ENCODE results near the gene FAM118B.
"Not testable (repeated sequence)": the region's sequence is repeated elsewhere in the genome, so short reads cannot be mapped to it uniquely, and the experiment has no call there.

Gene FAM118B

DNA sequence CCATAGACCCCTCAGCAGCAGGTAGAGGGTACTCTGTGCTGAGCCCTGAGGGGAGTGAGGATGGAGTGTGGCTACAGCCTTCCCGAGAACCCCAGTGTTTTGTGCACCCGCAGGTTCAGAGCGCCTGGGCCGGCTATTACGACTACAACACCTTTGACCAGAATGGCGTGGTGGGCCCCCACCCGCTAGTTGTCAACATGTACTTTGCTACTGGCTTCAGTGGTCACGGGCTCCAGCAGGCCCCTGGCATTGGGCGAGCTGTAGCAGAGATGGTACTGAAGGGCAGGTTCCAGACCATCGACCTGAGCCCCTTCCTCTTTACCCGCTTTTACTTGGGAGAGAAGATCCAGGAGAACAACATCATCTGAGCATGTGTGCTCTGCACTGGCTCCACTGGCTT lies 65.7 kb downstream of the FAM118B start:
- no peak for DNase-seq (ENCODE audit: low read depth)

DNA sequence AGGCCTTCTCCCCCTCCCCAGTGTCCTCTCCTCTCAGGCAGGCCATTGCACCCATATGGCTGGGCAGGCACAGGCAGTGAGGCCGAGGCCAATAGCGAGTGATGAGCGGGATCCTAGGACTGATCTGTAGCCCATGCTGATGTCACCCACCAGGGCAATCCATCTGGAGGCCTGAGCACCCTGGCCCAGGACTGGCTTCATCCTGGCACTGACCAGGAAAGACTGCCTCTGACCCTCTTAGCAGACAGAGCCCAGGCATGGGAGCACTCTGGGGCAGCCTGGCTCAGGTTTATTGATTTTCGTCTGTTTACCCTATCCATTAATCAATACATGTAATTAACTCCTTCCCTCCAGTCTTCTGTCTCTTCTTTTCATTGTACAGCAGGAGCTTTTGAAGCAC lies 66.2 kb downstream of the FAM118B start:
- no peak for DNase-seq (ENCODE audit: low read depth)

DNA sequence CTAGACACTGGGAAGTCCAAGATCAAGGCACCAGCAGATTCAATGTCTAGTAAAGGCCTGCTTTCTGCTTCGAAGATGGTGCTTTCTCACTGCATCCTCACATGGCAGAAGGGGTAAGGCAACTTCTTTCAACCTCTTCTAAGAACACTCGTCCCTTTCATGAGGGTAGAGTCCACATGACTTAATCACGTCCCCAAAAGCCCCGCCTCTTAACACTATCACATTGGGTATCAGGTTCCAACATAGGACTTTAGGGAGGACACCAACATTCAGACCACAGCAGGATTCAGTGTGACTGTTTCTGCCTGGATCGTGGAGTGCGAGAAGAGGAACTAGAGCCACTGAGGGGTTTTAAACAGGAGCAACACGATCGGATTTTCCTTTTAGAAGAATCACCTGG lies 67.6 kb downstream of the FAM118B start:
- no peak for DNase-seq (ENCODE audit: low read depth)

DNA sequence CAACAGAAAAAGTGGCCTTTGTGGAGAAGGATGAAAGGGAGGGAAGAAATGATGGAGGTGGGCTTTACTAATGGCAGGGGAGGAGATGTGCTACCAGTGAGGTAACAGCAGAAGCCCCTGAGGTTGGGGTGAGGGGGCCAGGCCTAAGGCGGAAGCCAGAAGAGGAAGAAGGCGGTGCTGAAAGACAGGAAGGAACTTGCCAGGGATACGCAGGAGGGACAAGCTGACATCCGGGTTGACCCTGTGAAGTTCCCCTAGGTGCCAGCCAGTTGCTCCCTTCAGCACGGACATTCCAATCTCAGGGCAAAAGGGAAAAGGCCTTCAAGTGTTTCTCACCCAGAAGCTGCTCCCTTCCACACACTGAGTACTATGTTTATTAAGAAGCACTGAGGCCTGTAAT lies 69.0 kb downstream of the FAM118B start:
- DNase-seq (ENCODE audit: low read depth) = no peak

DNA sequence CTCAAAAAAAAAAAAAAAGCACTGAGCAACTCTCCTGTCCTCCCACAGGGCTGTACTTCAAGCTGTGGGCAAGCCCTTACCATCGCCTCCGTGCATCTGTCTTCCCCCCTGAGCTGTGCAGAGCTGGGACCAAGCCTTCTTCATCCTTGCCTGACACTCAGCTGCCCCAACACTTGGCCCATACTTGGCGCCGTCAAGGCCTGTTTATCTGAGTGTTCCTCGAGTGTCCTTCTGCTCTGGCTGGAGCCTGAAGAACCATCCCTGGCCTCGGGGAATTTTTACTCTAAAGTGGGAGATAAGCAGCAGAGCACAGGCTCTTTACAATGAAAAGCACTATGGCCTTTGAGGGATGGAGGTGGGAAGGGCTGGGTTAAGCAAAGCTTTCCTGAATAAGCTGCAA lies 69.7 kb downstream of the FAM118B start:
- no peak for DNase-seq (ENCODE audit: low read depth)

DNA sequence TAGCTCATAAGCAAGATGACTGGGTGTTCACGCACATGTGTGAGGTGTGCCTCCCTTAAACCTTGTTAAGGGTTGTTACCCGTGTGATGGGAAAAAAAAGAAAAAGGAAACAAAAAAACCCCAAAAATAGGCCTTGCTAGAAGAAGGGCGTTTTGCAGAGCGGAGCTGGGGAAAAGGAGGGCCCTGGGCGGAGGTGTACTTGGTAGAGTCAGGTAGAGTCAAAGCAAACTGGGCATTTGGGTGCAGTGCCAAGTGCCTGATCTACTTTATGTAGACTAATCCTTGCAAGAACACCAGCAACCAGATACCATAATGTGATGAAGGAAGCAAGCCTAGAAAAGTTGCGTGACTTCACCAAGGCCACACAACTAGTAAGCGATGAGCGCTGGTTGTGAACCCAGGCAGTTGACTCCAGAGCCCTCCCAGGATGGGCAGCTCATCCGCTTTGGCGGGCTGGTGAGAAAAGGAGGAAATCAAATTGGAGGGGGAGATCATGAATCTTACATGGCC lies 70.1 kb downstream of the FAM118B start:
- DNase-seq (ENCODE audit: low read depth) = no peak

DNA sequence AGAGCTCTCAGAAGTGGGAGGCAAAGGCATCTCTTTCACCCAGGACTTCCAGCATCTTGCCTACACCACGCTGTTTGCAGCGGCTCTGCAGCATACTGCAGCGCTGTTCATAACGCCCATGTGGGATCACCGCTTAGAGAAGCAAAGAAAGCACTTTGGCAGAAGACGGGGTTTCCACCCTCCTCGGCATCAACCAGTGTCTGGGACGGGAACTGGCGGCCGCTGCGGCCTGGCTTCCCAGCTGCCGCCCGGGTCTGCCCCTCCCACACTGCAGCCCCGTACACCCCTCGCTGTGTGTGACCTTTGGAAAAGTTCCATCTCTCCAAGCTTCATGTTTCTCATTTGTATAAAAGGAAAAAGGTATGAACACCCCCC lies 70.8 kb downstream of the FAM118B start:
- peak; percentile 26 for DNase-seq (ENCODE audit: low read depth)

DNA sequence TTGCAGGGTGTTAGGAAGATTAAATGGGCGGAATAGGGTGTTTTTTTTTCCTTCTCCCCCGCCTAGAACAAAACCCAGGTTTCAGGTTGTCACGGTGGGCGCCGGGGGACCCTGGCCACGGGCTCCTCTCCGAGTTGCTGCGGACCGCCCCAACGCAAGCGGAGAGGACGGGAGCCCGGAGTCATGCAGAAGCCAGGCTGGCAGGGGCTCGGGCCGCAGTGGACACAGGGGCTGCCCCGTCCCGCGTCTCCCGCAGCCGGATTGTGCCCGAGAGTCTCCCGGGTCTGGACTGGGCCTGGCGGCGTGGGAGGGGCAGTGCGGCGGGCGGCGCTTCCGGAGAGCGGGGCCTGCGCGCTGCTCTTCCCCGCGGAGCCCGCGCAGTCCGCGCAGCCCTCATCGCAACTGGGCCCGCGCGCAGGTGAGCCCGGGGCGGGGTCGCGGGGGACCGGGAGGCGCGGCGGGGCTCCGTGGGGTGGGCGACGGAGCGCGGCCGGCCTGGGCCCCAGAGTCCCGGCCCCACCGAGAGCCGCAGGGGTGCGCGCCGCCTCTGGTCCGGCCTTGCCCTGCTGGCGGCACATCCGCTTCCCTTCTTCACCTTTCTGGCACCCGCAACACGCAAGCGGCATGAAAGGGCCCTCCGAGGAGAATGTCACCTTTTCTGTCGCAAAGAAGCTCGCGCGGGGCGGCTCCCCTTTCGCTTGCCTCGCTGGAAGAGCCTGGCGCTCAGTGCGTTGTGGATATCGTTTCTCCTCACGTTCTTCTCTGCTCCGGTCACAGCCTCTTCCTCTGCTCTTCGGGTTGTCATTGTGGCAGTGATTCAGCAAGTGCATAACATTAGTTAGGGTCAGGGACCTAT lies 71.4 kb downstream of the FAM118B start, which contains the start of gene TIRAP:
TIRAP (plus strand) TSS at position 358 of the 856 bp plus-strand sequence. CDS start 7,802 bp downstream, outside the sequence.
- peak; percentile 47 for DNase-seq (ENCODE audit: low read depth)

DNA sequence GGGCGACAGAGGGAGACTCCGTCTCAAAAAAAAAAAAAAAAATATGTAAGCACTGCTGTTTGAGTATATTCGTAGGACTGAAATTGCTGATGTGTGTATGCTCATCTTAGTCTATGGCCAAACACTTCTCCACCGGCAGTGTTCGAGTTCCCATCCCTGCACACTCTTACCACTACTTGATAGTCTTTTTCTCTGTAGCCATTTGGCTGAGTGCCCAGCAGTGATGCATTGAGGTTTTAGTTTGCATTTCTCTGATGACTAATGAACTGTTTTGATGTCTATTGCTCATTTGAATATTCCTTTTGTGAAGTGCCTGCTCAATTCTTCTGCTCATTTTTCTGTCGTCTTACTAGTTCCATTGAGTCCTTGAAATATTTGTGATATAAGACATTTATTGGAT lies 73.2 kb downstream of the FAM118B start:
- peak; percentile 69 for DNase-seq (ENCODE audit: low read depth)

DNA sequence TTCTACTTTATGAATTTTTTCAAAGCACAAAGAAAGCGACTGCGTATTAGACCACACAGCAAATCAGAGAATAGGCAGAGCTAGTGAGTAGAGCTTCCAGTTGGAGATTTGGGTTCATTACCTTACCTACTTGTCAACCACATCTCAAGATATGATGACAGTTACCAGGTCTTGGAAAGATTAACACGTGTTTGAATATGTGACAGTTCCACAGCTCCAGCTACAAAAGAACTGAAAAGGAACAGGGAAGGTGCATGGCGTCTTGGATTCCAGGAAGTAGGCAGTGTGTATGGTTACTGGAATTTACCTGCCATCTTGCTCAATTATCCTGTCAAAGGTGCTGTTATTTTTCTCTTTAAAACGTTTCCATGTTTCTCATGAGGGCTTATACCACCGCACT lies 76.7 kb downstream of the FAM118B start:
- no peak for DNase-seq (ENCODE audit: low read depth)

DNA sequence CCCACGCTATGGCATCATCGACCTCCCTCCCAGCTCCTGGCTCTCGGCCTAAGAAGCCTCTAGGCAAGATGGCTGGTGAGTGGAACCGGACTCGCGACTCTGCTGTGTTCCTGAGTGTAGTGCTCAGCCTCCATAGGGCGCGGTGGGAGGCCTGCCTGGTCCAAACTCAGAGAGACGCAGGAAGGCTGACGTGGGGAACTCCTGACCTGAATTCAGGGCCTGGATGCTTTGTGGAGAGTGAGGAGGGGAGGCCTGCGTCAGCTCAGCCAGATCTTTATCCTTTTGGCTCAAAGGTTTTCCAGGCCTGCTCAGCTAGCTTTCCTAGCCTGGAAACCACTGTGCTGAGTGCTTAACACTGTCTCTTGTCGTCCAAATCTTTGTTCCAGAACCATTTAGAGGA lies 79.3 kb downstream of the FAM118B start:
- no peak for DNase-seq (ENCODE audit: low read depth)

DNA sequence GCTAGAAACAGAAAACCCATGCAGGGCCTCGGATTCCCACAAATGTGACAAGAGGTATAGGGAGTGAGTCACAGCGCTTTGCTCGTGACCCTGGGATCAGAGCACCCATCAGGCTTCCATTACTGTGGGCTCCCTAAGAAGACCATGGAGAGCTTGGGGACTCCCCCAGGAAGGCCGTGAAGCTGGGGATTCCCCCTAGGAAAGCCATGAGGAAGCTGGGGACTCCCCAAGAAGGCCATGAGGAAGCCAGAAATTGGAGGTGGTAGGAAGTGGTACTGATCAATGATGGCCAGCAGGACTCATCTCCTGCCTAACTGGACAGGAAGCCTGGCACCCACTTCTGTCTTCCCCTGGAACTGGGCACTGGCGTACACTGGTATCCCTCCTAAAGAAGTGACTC lies 82.1 kb downstream of the FAM118B start:
- DNase-seq (ENCODE audit: low read depth) = no peak

DNA sequence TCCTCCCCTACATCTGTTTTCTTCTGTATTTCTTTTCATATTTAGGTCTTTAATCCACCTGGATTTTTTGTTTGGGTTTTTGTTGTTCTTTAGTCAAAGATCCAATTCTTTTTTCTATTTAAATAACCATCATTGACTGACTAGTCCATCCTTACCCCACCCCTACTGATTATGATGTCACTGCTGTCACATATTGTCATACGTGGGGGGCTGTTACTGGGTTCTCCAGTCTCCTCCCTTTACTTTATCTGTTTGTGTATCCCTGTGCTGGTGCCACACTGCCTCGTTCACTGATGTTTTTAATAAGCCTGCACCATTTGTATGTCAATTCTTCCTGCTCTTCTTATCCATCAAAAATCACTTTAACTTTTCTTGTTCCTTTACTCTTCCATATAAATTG lies 85.4 kb downstream of the FAM118B start:
- DNase-seq (ENCODE audit: low read depth) = no peak

DNA sequence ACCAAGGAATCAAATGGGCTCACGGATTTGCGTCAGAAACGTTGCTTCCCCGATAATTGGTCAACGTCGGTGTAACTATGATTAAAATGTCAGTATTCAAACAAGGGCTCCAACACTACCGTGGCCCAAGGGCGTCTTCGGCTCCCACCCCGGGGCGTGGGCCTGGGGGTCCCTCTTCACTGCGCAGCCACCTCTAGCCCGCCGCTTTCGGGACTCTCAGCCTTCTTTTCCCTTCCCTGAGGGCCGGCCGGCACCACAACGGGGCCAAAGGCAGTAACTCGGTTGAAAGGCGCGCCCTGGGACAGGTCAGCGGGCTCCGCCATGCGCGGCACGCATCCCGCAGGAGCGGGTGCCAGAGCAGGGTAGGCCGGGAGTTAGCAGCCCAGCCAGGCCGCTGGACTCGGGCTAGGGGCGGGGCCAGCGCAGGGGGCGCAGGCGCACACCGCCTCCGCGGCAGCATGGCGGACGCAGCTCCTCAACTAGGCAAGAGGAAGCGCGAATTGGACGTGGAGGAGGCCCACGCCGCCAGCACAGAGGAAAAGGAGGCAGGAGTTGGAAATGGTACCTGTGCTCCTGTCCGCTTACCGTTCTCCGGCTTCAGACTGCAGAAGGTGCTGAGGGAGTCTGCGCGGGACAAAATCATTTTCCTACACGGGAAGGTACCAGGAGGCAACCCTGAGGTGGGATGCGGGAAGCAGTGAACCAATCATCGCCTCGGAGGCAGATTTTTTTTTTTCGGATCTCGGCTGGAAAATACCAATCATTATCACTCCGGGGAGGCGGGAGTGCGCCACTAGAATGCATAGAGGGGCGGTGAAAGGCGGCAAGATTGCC lies 92.3 kb downstream of the FAM118B start, which contains the start of gene DCPS:
DCPS (plus strand) TSS at position 438 of the 834 bp plus-strand sequence; CDS start at position 459, 21 bp downstream.
- peak; percentile 81 for DNase-seq (ENCODE audit: low read depth)

DNA sequence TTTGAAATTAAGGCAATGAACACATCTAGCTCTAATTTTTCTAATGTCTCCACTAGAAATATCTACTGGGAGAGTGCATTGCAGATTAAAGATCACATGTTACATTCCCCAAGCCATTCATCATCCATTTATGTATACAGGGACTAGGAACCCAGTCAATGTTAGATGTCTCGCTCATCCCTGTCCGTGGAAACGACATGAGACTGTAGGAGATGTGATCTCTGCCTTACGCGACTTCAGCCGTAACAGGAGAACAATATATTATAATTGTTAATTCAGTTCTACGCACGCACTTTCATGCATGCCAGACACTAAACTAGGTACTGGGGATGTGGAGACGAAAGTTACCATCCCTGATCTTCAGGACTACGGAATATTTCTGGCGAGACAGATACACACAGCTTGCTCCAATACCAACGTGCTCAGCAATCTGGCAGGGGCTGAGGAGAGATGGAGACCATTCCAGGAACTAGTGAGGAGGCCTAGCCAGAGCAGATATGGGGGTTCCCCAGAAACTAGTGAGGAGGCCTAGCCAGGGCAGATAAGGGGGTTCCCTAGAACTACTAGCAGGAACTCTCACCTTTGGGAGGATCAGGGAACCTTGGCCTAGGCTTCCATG lies 93.0 kb downstream of the FAM118B start:
- no peak for DNase-seq (ENCODE audit: low read depth)

DNA sequence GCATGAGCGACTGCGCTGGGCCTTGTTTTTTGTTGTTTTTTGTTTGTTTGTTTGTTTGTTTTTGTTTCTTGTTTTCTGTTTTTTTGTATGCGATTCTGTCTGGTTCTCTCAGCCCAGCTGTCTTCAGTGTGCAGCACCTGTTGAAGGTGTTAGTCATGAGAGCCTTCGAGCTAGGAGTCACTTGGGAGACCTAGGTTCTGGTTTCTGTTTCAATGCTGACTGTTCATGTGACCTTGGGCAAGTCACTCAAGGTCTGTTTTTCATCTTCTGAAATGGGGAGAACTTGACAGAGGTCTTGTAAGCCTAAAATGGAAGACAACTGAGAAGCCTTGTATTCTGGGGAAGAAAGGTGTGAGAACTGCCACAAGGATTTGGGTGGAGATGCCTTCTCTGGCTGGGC lies 94.1 kb downstream of the FAM118B start:
- DNase-seq (ENCODE audit: low read depth) = no peak

DNA sequence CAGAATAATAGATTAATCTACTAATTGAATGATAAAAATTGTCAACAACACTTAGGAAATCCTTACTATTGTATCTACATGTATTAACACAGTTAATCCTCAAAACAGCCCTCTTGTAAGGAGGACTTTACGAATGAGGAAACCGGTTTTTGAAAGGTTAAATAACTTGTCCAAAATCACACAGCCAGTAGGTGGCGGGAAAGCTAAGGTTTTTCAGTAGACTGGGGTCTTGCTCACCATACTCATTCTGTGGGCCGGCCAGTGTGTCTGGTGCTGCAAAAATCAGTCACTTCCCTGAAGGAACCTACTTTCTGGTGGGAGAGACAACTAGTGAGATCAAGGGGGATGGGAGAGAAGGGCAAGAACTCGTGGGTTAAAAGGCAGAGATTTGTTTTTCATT lies 96.1 kb downstream of the FAM118B start:
- DNase-seq (ENCODE audit: low read depth) = no peak

DNA sequence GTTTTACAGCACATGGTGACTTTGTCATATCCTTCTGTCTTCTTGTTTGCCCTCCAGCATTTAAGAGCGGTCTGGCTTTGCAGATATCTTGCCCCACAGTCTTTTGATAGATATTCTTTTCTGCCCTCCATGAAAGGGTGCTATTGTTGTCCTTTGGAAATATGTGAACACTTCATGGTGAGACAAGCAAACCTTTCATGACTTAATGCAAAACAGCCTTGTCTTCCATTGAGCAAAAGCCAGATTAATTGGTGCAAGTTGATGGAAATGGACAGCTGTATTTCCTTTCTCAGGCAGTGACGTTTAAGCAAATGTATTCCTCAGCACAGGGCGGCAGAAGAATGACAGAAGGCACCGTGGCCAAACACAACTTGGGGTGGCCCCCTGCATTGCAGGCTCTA lies 96.7 kb downstream of the FAM118B start:
- DNase-seq (ENCODE audit: low read depth) = no peak

DNA sequence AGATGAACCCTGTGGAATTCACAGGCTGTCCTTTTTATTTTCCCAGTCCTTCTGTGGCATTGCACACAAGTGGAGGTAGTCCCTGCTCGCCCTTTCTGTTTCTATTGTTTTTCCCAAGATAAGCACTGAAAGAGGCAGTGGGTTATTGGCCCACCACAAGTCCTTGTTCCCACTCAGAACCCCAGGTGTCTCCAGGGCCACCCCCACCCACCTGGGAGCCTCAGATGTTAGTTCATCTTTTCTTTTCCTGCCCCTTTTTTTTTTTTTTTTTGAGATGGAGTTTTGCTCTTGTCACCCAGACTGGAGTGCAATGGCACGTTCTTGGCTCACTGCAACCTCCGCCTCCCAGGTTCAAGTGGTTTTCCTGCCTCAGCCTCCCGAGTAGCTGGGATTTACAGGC lies 97.2 kb downstream of the FAM118B start:
- DNase-seq (ENCODE audit: low read depth) = not testable (repeated sequence)

DNA sequence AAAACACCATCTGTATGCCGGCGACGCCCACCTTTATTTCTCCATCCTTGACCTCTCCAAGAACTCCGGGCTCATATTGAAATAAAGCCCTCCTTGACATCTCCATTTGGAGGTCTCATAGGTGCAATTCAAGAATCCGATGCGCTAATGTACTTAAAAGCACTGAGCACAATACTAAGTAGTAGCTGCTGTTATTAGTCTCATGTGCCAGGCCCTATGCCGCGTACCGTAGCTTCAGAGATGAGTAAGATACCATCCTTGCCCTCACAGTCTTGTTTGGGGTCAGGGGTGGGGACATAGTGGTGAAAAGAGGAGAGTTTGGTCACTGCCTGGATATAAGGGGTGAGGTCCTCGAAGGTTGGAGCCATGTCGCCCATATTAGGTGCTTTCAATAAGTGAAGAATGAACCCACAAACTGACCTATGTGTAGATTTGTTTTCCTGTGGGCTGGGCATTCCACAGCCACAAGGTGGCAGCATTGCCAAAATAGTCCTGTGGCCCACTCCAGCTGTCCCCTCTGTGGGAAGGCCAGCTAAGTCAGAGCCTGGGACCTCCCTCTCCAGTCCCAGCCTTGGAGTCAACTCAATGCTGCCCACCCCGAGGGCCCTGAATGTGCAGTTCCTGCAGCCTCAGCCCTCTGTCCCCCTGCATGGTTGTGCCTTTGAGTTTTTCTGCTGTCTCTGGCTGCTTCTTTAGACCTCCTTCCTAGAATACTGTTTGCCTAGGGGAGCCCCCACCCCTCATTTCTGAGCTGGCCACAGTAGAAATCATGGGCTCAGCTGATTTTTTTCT lies 98.8 kb downstream of the FAM118B start:
- DNase-seq (ENCODE audit: low read depth) = peak; percentile 25

DNA sequence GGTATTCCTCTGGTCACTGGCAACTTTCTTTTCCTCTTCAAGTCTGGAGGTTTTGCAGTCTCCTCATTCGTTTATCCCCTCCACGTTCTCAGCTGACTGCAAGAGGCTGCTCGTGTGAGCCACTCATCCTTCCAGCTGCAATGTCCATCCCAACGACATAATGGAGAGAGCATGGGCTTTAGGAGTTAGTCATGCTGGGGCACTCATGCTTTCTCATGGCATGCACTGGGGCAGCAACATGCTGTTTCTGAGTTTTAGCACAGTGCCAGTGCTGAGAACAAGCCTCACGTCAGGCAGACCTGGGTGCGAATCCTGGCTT lies 99.4 kb downstream of the FAM118B start:
- DNase-seq (ENCODE audit: low read depth) = no peak

All from activated T-helper 1 cell treated with Interleukin-2 at 50 U/mL for 16 hours (primary cell).